Lower leg skin (tissue), 3 donors: ENCODE data around the gene STARD13.

Source experiments
- POLR2A ChIP-seq, 2 donors: fragments of 450-650 bp; IDR thresholded peaks; one replicate each; pipeline ENCODE4 v1.6.1; 2016 to 2017; ENCODE audit warnings: antibody characterized with exemption in 2 of 2, mild to moderate bottlenecking in 1 of 2, moderate library complexity in 1 of 2
- TF ChIP-seq, protein P1 (sequence below), 3 donors: fragments of 450-650 bp; IDR thresholded peaks; one replicate each; pipeline ENCODE4 v1.5.1; 2016; ENCODE audit warnings: antibody characterized with exemption in 3 of 3, mild to moderate bottlenecking in 3 of 3, moderate library complexity in 2 of 3

DNA sequence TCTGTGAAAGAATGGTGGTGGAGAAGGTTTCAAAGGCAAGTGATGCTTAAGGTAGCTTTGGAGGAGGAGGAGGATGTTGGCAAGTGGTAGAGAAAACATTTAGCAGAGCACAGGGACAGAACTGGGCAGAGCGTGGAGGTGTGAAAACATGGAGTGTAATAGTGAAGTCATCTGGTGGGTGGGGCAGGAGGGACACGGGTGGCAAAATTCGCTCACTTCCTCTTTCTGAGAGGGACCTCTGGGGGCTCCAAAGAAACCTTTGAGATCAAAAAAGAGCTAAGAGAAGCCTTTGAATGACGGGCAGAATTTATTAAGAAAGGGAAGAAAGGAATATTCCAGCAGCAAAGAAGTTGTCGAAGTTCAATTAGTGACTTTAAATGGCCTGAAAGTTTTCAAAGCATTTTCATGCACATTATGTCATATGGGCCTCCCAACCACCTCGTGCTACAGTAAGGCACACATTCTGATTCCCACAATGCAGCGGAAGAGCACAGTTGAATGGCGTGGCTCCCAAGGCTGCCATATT lies 82.8 kb downstream of the STARD13 start:
- TF ChIP-seq, protein P1, sequence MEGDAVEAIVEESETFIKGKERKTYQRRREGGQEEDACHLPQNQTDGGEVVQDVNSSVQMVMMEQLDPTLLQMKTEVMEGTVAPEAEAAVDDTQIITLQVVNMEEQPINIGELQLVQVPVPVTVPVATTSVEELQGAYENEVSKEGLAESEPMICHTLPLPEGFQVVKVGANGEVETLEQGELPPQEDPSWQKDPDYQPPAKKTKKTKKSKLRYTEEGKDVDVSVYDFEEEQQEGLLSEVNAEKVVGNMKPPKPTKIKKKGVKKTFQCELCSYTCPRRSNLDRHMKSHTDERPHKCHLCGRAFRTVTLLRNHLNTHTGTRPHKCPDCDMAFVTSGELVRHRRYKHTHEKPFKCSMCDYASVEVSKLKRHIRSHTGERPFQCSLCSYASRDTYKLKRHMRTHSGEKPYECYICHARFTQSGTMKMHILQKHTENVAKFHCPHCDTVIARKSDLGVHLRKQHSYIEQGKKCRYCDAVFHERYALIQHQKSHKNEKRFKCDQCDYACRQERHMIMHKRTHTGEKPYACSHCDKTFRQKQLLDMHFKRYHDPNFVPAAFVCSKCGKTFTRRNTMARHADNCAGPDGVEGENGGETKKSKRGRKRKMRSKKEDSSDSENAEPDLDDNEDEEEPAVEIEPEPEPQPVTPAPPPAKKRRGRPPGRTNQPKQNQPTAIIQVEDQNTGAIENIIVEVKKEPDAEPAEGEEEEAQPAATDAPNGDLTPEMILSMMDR (IDR thresholded peaks at IDR 0.05), result no peak
- no peak for TF ChIP-seq POLR2A (IDR thresholded peaks at IDR 0.05)
